ENCODE measurements around the gene TMEM229B.

The TMEM229B gene

DNA sequence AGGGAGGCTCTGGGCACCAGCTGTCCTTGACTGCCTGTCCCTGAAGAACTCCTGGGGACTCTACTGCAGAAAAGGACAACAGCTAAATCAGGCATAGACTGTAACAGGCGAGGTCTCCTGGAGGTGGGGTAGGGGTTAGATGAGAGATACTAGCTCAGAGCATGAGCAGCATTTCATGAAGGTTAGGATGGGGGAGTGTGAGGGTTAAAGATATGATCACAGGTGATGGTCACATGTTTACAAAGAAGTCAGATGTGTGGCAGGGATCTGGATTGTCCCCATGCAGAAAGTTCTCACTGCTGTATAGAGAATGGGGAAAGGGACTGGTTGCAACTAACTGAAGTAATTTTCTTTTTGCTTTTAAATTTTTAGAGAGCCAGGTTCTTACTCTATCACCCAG lies 26.5 kb downstream of the TMEM229B start:
- DNase-seq (ENCODE audit: low read depth in 1 of 2, low spot score in 1 of 2): no peak
- Histone ChIP-seq H3K4me3 (replicated peaks; ENCODE audit: insufficient read depth, low read length) (no peak overlapping the region), H3K27me3 (ENCODE audit: insufficient read depth, poor library complexity, severe bottlenecking) (no peaks in the 10 kb centered on the region), H3K27ac (replicated peaks) (no peak overlapping the region)
- TF ChIP-seq SPI1 (IDR thresholded peaks at IDR 0.05; ENCODE audit: borderline replicate concordance, low read depth) (no peak), GABPA (IDR thresholded peaks at IDR 0.05; ENCODE audit: low read depth) (no peak), POLR2AphosphoS5 (IDR thresholded peaks at IDR 0.05; ENCODE audit: low read depth) (no peak)
- TF ChIP-seq, protein P1, sequence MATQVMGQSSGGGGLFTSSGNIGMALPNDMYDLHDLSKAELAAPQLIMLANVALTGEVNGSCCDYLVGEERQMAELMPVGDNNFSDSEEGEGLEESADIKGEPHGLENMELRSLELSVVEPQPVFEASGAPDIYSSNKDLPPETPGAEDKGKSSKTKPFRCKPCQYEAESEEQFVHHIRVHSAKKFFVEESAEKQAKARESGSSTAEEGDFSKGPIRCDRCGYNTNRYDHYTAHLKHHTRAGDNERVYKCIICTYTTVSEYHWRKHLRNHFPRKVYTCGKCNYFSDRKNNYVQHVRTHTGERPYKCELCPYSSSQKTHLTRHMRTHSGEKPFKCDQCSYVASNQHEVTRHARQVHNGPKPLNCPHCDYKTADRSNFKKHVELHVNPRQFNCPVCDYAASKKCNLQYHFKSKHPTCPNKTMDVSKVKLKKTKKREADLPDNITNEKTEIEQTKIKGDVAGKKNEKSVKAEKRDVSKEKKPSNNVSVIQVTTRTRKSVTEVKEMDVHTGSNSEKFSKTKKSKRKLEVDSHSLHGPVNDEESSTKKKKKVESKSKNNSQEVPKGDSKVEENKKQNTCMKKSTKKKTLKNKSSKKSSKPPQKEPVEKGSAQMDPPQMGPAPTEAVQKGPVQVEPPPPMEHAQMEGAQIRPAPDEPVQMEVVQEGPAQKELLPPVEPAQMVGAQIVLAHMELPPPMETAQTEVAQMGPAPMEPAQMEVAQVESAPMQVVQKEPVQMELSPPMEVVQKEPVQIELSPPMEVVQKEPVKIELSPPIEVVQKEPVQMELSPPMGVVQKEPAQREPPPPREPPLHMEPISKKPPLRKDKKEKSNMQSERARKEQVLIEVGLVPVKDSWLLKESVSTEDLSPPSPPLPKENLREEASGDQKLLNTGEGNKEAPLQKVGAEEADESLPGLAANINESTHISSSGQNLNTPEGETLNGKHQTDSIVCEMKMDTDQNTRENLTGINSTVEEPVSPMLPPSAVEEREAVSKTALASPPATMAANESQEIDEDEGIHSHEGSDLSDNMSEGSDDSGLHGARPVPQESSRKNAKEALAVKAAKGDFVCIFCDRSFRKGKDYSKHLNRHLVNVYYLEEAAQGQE (IDR thresholded peaks at IDR 0.05; ENCODE audit: insufficient replicate concordance, low read depth): no peak
- TF ChIP-seq, protein P2, sequence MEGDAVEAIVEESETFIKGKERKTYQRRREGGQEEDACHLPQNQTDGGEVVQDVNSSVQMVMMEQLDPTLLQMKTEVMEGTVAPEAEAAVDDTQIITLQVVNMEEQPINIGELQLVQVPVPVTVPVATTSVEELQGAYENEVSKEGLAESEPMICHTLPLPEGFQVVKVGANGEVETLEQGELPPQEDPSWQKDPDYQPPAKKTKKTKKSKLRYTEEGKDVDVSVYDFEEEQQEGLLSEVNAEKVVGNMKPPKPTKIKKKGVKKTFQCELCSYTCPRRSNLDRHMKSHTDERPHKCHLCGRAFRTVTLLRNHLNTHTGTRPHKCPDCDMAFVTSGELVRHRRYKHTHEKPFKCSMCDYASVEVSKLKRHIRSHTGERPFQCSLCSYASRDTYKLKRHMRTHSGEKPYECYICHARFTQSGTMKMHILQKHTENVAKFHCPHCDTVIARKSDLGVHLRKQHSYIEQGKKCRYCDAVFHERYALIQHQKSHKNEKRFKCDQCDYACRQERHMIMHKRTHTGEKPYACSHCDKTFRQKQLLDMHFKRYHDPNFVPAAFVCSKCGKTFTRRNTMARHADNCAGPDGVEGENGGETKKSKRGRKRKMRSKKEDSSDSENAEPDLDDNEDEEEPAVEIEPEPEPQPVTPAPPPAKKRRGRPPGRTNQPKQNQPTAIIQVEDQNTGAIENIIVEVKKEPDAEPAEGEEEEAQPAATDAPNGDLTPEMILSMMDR (IDR thresholded peaks at IDR 0.05; ENCODE audit: insufficient read depth, low read length): no peak

DNA sequence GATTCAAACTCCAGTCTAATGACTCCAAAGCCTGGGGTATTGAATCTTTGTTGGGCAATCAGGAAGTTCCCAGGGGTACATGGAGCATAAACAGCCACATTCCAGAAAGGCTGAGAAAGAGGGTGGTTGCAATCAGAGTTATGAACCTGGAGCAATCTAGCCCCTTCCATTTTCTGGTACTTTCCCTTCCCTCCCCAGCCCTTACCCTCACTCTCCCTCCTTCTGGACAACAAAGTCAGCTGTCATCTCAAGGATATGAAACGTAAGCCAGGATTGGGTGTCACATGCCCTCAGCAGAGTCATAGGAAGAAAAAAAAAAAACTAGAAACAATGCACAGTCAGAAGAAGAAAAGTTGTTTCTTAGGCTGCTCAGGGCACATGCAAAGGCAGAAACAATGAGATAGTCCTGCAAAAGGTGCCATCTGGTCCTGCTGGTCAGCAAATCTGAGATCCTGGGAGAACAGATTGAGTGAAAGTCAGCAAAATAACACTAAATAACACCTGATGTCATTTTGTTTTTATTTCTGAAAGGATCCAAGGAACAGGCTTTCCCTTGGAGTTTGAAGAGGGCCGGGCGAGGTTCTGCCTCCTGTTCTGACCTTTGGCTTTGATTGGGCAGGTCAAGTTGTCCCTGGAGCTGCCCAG lies 27.1 kb downstream of the TMEM229B start:
- Histone ChIP-seq H3K27ac (replicated peaks) (no peak overlapping the region), H3K4me3 (replicated peaks; ENCODE audit: insufficient read depth, low read length) (no peak overlapping the region), H3K27me3 (ENCODE audit: insufficient read depth, poor library complexity, severe bottlenecking) (no peaks in the 10 kb centered on the region)
- TF ChIP-seq POLR2AphosphoS5 (IDR thresholded peaks at IDR 0.05; ENCODE audit: low read depth) (no peak), GABPA (IDR thresholded peaks at IDR 0.05; ENCODE audit: low read depth) (no peak), SPI1 (IDR thresholded peaks at IDR 0.05; ENCODE audit: borderline replicate concordance, low read depth) (no peak)
- TF ChIP-seq, protein P2 (IDR thresholded peaks at IDR 0.05; ENCODE audit: insufficient read depth, low read length): no peak
- TF ChIP-seq, protein P1 (IDR thresholded peaks at IDR 0.05; ENCODE audit: insufficient replicate concordance, low read depth): no peak
- no peak for DNase-seq (ENCODE audit: low read depth in 1 of 2, low spot score in 1 of 2)

DNA sequence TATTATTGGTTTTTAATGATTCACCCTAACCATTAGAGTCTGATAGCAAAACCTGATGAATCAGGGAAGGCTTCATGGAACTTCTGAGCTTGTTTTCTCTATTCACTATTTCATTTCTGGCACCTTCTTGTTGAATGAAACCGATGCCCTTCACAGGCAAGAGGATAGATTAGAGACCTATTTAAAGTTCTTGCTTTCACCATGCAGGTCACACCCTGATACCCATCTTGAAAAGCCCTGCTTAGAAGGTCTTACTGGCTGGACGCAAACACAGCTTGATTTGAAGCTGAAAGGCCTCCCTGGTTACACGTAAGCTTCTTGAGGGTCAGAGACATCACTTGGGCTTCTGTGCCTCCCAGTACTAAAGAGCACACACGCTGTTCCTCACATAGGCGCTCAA lies 29.2 kb downstream of the TMEM229B start:
- H3K27me3 ChIP-seq (ENCODE audit: insufficient read depth, poor library complexity, severe bottlenecking): no peaks in the 10 kb centered on the region
- DNase-seq (ENCODE audit: low read depth in 1 of 2, low spot score in 1 of 2): no peak
- no peak overlapping the region for H3K4me3 ChIP-seq (replicated peaks; ENCODE audit: insufficient read depth, low read length)
- no peak for TF ChIP-seq SPI1 (IDR thresholded peaks at IDR 0.05; ENCODE audit: borderline replicate concordance, low read depth)
- TF ChIP-seq, protein P1 (IDR thresholded peaks at IDR 0.05; ENCODE audit: insufficient replicate concordance, low read depth): no peak
- TF ChIP-seq POLR2AphosphoS5 (IDR thresholded peaks at IDR 0.05; ENCODE audit: low read depth): no peak
- no peak overlapping the region for H3K27ac ChIP-seq (replicated peaks)
